Measurements from ENCODE around the gene PMEL. TPM values are rescaled to one million over a fixed set of nuclear protein-coding genes. Genes with fewer than 3 reads are reported as not detected.
A peak's percentile ranks its signal among the peaks of the same experiment; 100 is the strongest.

PMEL gene
- total RNA-seq, 1 experiment from 2014 or later: 72.2 TPM

DNA sequence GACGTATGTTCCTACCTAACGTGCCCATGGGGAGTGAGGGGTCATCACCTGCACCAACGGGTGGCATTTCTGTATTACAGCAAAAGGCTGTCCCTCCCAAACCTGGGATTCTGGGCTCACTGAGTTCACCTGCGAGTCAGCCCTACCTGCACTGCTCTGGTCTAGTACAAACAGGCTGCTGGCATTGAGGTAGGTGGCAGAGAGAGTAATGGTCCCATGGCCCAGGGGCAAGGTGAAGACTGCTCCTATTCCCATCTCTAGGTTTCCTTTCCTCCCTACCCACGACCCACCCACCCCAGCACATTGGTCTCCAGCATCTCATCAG lies 31.7 kb upstream of the PMEL start:
- ChIA-PET POLR2A (interaction anchor here (0.6 to 2.4 kb wide), 6 partner anchors 10 to 121 kb away, joined by 3 to 20 read pairs (median 6); partner anchors contain the start of genes RAB5B and ZC3H10), CTCF (interaction anchor here (0.6 to 3.3 kb wide), 30 partner anchors 9 to 290 kb away, joined by 3 to 68 read pairs (median 4); partner anchors contain the start of genes DNAJC14, ERBB3, ESYT1 and IKZF4)
- H3K4me1 Mint-ChIP-seq: 0 out of 2 replicates have a peak, but pooled peaks cover 7% of the 10 kb centered on the region
- no peak for DNase-seq (ENCODE audit: low spot score)
- no peaks in the 10 kb centered on the region for H3K27me3 Mint-ChIP-seq (ENCODE audit: low read depth)
- peaks cover 28% of the 10 kb centered on the region for H3K36me3 Mint-ChIP-seq
- H3K27ac Mint-ChIP-seq: peak overlapping the region; percentile 91
- H3K4me3 Mint-ChIP-seq: peak overlapping the region; percentile 95
- TF ChIP-seq FOXP1 (CRISPR knock-in tag; IDR thresholded peaks at IDR 0.05; ENCODE audit: borderline replicate concordance) (no peak), ZNF121 (CRISPR knock-in tag; IDR thresholded peaks at IDR 0.05) (0 out of 2 replicates have a peak, but pooled peaks have one; percentile 19), ETV6 (CRISPR knock-in tag; IDR thresholded peaks at IDR 0.05) (0 out of 2 replicates have a peak, but pooled peaks have one; percentile 9), NR1H2 (CRISPR knock-in tag; IDR thresholded peaks at IDR 0.05) (no peak), AFF4 (CRISPR knock-in tag; IDR thresholded peaks at IDR 0.05; ENCODE audit: borderline replicate concordance) (no peak), ZNF396 (CRISPR knock-in tag; IDR thresholded peaks at IDR 0.05; ENCODE audit: borderline replicate concordance) (no peak), CTCF (IDR thresholded peaks at IDR 0.05) (no peak), FOXJ3 (CRISPR knock-in tag; IDR thresholded peaks at IDR 0.05; ENCODE audit: borderline replicate concordance) (no peak), NR3C1 (CRISPR knock-in tag; conservative IDR thresholded peaks at IDR 0.05; ENCODE audit: low read depth) (no peak), GRHL2 (CRISPR knock-in tag; IDR thresholded peaks at IDR 0.05; ENCODE audit: insufficient replicate concordance, severe bottlenecking) (no peak)
- TF ChIP-seq, protein P1, sequence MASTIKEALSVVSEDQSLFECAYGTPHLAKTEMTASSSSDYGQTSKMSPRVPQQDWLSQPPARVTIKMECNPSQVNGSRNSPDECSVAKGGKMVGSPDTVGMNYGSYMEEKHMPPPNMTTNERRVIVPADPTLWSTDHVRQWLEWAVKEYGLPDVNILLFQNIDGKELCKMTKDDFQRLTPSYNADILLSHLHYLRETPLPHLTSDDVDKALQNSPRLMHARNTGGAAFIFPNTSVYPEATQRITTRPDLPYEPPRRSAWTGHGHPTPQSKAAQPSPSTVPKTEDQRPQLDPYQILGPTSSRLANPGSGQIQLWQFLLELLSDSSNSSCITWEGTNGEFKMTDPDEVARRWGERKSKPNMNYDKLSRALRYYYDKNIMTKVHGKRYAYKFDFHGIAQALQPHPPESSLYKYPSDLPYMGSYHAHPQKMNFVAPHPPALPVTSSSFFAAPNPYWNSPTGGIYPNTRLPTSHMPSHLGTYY (CRISPR knock-in tag; IDR thresholded peaks at IDR 0.05): no peak
- TF ChIP-seq, protein P2, sequence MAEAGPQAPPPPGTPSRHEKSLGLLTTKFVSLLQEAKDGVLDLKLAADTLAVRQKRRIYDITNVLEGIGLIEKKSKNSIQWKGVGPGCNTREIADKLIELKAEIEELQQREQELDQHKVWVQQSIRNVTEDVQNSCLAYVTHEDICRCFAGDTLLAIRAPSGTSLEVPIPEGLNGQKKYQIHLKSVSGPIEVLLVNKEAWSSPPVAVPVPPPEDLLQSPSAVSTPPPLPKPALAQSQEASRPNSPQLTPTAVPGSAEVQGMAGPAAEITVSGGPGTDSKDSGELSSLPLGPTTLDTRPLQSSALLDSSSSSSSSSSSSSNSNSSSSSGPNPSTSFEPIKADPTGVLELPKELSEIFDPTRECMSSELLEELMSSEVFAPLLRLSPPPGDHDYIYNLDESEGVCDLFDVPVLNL (CRISPR knock-in tag; IDR thresholded peaks at IDR 0.05; ENCODE audit: borderline replicate concordance, low read depth): no peak
- peak; percentile 23 for ATAC-seq
- H3K9me3 Mint-ChIP-seq: no peaks in the 10 kb centered on the region

DNA sequence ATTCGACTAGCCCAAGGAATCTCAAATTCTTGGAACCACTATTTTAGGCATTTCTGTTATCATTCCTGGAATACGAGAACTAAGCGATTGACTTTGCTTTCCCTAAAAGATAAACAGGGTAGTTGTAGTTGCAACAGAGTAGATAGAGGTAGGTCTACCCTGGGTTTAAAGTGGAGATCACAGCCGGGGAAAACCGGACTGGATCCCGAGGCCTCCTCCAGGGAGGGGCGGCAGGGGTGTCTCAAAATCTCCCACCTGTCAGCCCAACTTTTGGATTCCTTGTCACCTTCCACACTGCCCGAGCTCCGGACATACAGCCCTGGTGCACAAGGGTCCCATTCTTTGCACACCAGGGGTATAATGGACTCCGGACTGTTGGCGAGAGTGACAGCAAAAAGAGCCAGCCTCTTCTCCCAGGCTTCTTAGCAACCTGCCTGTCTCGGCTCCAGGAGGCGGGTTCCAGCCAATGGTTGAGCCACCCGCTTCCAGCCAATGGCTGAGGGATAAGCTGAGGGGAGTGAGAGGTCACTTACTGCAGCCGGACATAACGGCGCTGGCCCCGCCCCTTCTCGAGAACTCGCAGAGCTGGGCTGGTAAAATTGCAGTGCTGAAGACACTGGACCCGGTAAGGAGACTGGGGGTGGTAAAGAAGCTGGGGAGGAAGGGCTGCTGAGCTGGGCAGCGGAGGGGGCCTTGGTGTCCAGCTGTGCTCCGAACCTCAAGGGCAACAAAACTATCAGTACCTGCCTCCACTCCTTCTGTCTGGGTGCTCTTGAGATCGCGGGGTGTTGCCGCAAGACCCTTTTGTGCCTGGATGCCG lies 31.1 kb upstream of the PMEL start, which contains the start of gene SUOX:
Gene SUOX (plus strand): TSS at position 562 of the 820 bp plus-strand sequence. CDS start 4,946 bp downstream, outside the sequence.
- peak; percentile 96 for DNase-seq (ENCODE audit: low spot score)
- Mint-ChIP-seq H3K4me1 (0 out of 2 replicates have a peak, but pooled peaks cover 7% of the 10 kb centered on the region), H3K4me3 (peak within 1 kb of the TSS; percentile 95), H3K27ac (peak within 1 kb of the TSS; percentile 96), H3K27me3 (ENCODE audit: low read depth) (no peaks in the 10 kb centered on the region), H3K9me3 (no peaks in the 10 kb centered on the region), H3K36me3 (peaks cover 28% of the 10 kb centered on the region)
- CTCF ChIA-PET: interaction anchor here (0.6 to 3.3 kb wide), 38 partner anchors 8 to 290 kb away, joined by 3 to 68 read pairs (median 4); partner anchors contain the start of genes DNAJC14, ERBB3, ESYT1 and IKZF4
- POLR2A ChIA-PET: interaction anchor here (0.6 to 2.4 kb wide), 6 partner anchors 10 to 121 kb away, joined by 3 to 20 read pairs (median 6); partner anchors contain the start of genes RAB5B and ZC3H10
- peak; percentile 99 for ATAC-seq
- no peak for TF ChIP-seq E2F1 (CRISPR knock-in tag; IDR thresholded peaks at IDR 0.05)
- no peak for TF ChIP-seq ELF4 (CRISPR knock-in tag; IDR thresholded peaks at IDR 0.05; ENCODE audit: low read depth)
- TF ChIP-seq, protein P3, sequence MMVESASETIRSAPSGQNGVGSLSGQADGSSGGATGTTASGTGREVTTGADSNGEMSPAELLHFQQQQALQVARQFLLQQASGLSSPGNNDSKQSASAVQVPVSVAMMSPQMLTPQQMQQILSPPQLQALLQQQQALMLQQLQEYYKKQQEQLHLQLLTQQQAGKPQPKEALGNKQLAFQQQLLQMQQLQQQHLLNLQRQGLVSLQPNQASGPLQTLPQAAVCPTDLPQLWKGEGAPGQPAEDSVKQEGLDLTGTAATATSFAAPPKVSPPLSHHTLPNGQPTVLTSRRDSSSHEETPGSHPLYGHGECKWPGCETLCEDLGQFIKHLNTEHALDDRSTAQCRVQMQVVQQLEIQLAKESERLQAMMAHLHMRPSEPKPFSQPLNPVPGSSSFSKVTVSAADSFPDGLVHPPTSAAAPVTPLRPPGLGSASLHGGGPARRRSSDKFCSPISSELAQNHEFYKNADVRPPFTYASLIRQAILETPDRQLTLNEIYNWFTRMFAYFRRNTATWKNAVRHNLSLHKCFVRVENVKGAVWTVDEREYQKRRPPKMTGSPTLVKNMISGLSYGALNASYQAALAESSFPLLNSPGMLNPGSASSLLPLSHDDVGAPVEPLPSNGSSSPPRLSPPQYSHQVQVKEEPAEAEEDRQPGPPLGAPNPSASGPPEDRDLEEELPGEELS (CRISPR knock-in tag; IDR thresholded peaks at IDR 0.05): peak; percentile 47; the same call in 1 of the 2 replicates
- 0 out of 2 replicates have a peak, but pooled peaks have one; percentile 62 for TF ChIP-seq ESRRA (CRISPR knock-in tag; IDR thresholded peaks at IDR 0.05; ENCODE audit: borderline replicate concordance)
- TF ChIP-seq JUN (CRISPR knock-in tag; IDR thresholded peaks at IDR 0.05): no peak
- no peak for TF ChIP-seq JAZF1 (CRISPR knock-in tag; IDR thresholded peaks at IDR 0.05)
- peak; percentile 77; the same call in 1 of the 2 replicates for TF ChIP-seq ZNF416 (CRISPR knock-in tag; IDR thresholded peaks at IDR 0.05)
- 0 out of 2 replicates have a peak, but pooled peaks have one; percentile 47 for TF ChIP-seq ZNF232 (CRISPR knock-in tag; IDR thresholded peaks at IDR 0.05)
- TF ChIP-seq, protein P4, sequence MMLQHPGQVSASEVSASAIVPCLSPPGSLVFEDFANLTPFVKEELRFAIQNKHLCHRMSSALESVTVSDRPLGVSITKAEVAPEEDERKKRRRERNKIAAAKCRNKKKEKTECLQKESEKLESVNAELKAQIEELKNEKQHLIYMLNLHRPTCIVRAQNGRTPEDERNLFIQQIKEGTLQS (CRISPR knock-in tag; conservative IDR thresholded peaks at IDR 0.05): no peak

Measured in WTC11 (cell line).